Stimulated activated CD8-positive, alpha-beta memory T cell treated with anti-CD3 and anti-CD28 coated beads, Interleukin-4, amount 100 ng/mL, for 4 hours (primary cell): Measurements from ENCODE around the gene CYFIP1.

Source experiments
- DNase-seq, 2 donors: peaks; one replicate each; pipeline ENCODE4 v3.0.0-alpha.2; 2020; ENCODE audit warnings: low read depth in 2 of 2, low spot score in 1 of 2

CYFIP1 gene

GRCh38 chr15:22968366-22968765, 11.8 kb downstream of the CYFIP1 start:
- no peak for DNase-seq

DNA sequence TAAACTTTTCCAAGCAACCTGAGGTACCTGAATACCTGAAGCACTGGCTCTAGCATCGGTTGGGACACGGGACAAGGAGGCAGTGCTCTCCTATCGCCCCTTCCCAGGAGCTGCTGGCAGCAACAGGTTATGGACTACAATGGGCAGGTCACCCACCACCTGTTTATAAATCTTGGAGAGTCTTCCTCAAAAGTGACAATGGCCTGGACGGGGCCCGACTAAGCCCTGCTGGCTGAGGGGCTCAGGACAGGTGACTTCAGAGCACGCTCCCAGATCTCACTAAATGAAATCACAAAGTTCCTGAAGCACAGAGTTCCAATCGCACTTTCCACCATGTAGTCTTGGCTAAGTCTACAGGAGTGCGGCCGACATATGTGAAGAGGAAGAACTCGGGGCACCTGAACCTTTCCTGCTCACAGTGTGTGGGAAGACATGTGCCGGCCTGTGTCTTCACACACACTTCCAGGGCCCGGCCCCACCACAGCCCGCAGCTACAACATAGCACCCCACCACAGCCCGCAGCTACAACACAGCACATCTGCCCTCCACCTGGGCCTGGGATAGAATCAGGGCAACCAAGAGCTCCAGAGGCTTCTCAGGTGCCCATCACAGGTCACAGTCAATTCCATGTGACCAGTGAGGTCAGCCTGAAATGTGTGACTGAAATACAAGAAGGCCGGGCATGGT, 12.9 kb downstream of the CYFIP1 start:
- no peak for DNase-seq

GRCh38 chr15:22966321-22967083, 13.7 kb downstream of the CYFIP1 start:
- DNase-seq: no peak

DNA sequence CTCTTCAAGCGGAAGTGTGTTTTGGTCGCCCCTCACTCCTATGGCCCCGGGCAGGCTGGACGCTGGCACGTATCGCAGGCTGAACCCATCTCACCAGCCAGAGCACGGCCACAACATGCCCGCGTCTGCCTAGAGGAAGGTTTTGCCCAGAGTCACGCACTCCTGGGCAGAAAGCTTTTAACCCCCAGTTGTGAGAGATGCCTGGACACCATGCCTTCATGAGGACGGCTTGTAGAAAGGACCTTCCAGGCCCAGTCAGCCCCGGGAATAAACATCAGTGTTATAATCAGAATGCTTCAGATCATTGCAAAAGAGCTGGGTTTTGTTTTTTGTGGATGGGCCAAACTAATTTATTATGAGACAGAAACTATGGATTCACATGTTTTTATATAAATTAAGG, 16.5 kb downstream of the CYFIP1 start:
- DNase-seq: no peak

DNA sequence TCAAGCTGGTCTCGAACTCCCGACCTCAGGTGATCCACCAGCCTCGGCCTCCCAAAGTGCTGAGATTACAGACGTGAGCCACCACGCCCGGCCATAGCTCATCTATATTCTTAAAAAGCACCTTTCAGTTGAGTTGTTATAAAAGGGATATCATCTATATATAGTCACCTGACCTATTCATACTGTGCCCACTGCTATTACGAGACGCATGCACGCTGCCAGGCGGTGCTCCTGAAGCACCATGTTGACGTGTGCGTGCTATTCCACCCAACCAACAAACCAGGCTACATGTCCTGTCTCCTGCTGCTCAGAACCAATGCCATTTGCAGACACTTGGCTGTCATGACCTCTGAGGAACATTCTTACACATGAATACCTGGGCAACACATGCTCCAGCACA, 17.6 kb downstream of the CYFIP1 start:
- DNase-seq: no peak

GRCh38 chr15:22961762-22962161, 18.4 kb downstream of the CYFIP1 start:
- no peak for DNase-seq

DNA sequence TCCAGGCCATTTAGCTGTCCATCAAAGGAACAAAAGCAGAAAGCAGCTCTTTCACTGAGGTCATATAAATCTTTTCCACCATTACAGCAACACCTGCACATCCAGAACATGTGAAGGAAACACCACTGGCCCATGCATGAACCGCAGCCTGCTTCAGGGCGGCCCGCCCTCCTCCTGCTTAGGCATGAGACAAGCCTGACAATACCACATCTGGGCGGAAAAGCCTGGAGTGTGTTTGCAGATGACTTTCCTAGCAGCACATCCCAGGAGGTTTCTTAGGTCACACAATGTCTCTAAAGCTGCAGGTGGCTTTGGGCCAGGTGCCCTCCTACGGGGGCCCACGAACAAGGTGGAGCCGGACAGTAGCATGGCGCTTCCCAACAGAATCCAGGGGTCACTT, 19.6 kb downstream of the CYFIP1 start:
- no peak for DNase-seq

- no peak for DNase-seq
These were observed 20.0 kb downstream of the CYFIP1 start for GRCh38 chr15:22960126-22960525.

DNA sequence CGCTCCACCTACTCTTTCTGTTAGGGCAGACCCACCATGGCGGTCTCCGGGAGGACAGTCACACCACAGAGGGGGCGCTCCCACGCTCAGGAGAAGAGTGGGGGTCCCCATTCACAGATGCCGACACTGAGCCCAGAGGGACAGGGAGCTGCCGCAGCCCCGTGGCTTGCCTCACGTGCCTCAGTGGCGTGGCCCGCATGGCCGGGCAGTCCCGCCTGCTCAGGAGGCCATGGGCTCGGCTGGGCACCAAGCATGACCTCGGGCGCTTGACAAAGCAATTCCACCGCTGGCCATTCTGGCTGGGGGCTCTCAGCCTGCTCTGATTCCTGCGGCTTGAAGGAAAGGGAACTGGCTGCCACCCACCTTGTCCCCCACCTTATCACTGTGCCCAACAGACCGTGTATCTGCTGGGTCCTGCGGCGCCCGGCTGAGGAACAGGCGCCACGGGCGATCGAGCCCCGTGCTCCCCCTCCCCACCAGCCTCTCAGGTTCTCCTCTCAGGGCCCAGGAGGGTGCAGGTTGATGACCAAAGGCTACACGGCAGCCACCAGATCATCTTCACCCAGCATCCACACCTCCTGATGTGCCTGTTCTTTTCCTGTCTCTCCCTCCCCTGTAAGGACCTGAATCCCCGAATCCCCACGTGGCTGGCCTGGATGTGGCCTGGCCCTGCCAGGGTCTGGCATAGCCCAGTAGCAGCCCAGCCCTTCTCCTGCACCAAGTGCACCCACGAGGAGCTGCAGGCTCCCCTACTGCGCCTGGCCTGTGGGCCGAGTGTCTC, 20.7 kb downstream of the CYFIP1 start:
- no peak for DNase-seq

- no peak for DNase-seq
These were observed 21.5 kb downstream of the CYFIP1 start for GRCh38 chr15:22958487-22959280.

DNA sequence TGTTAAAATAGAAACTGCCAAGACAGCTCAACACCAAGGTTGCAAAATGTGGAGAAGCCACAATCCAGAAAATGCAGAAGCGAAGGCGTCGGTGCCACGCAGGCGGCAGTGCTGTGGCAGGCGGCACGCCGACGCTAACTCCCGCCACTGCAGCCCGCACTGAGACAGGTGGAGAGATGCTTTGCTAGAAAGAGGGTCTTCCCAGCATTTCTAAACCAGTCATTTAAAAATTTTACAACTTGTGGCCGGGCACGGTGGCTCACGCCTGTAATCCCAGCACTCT, 23.2 kb downstream of the CYFIP1 start:
- DNase-seq: no peak

DNA sequence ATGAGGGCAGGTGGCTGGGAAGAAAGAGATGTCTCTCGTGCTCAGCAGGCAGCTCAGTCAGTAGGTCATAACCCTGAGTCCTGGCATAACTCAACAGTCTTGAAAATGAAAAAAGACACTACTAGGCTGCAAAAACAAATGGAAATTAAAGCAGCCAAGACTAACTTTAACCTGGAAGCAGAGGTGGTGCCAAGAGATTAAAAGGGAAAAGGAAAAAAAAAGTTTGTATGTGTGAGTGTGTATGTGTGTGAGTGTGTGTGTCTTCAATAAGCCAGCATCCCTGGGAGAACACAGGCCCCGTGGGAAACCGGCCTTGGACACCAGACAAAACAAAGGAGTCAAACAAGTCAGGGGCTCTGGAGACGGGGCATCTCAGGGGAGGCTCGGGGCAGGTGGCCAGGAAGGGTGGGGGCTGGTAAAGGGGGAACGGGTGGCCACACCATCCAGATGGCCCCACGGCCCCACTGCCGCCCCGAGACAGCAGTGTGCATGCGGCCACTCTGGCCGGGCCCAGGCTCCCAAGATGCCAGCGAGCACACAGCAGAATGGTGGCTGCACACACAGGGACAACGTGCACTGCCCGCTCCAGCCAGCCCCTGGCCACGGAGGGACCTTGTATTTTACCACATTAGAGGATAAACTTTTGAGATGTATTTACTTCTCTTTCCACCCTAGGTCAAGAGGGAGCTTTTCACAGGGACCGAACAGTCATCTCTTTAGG, 23.8 kb downstream of the CYFIP1 start:
- no peak for DNase-seq

DNA sequence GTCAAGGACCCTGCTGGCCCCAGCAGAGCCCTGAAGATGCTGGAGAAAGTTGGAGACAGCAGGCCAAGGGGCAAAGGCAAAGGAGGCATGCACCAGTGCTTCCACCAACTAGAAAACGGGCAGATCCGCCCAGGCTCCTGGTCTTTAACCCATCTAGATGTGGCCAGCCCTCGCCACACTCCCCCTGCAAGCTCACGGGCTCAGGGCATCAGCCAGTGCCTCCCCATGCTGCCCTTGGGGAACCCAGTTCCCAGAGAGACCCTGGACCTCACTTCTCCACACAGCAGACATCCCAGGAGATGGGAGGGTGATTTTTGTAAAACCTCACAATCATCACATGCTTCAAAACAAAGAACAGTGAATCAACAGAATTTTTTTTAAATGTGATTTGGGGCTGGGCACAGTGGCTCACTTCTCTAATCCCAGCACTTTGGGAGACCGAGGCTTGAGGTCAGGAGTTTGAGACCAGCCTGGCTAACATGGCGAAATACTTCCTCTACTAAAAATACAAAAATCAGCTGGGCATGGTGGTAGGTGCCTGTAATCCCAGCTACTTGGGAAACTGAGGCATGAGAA, 24.5 kb downstream of the CYFIP1 start:
- no peak for DNase-seq

DNA sequence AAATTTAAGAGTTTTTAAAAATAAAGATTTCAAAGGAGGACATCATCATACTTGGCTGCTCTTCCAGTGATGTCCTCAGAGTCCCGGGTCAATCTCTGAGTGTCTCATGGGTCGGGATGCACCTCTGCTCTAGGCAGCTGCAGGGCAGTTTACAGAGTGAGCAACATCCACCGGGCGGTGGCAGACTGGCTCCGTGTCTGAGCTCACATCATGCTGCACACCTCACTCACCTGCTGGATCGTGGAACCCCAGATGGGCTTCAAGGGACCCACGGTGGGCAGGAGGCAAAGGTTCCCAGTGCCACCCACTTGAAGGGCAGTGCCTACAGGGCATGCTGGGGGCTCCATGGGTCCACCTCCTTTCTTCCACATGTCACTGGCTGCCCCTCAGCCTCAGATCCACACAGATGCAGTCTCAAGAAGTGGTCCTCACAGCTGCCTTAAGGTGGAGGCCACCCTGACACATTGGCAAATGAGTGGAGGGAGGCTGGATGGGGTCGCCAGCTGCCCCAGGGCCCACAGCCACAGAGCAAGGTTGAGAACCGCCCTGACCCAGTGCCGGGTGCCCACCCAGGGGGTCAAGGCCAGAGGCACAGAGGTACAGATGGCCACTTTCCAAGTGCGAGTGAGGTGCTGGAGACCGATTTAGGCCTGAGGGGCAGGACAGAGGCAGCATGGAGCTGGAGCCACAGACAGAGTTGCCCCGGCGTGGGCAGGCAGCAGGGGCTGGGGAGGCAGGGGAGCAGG, 25.2 kb downstream of the CYFIP1 start:
- DNase-seq: no peak

DNA sequence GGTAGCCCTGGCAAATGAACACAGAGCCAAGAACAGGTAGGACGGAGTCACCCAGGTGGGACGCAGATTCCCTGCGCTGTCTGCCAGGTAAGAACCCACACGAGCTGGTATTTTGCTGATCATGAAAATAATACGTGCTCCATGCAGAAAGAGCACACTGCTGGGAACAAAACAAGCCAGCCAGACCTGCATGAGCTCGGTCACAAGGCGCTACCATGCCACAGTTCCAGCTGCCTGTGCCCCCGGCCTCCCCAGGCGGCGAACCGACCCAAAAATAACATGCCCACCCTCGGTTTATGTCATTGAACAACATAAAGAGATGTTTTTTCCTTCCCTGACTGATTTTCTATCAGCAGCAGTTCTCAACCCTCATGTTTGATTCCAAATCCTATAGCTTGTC, 25.8 kb downstream of the CYFIP1 start:
- DNase-seq: no peak

- no peak for DNase-seq
These were observed 27.2 kb downstream of the CYFIP1 start for GRCh38 chr15:22952796-22953579.

DNA sequence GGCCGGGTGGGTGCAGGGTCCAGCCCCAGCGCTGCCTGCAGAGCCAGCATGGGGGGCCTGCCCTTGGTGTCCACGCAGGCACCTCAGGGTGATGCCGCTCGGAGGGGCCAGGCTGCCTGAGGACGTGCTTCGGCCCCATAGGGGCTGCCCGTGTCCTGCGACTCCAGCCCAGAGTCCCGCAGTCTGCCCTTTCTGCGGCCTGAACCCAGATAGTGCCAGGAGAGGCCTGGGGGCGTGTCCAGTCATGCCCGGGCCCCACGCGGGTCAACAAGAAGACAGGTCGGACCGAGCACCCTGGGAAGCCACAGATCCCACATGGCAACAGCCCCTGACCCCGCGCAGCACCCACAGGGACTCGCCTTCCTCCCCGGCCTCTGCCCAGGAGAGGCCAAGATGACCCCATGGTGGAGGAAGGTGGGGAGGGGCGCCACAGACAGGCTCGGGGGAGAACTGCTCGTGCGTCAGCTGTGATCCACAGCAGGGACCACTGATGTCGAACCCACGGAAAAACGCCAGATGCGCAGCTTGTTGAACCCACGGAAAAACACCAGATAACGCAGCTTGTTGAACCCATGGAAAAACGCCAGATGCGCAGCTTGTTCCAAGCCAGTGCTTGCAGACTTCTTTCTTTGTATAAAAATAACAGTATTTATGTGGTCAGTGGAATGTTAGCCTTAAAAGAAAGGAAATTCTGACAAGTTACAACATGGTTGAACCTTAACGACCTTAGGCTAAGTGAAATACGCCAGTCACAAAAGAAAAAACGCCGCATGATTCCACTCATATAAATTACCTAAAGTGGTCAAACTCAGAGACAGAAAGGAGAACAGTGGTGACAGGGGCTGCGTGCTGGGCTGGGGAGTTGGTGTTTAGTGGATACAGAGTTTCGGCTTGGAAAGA, 28.5 kb downstream of the CYFIP1 start:
- no peak for DNase-seq

DNA sequence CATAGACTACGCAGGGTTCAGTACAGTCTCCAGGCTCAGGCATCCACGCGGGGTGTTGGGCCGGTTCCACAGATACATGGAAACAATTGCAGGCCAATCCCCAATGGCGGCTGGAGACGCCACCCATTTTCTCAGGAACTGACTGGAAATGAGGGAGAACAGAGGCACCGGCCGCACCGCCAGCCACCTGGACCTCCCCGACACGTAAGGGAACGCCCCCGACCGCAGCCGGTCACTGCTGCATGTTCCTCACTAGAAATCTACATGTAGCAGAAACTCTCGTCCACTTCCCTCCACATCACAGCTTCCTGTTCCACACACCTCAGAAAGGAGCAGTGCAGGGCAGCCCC, 29.2 kb downstream of the CYFIP1 start:
- no peak for DNase-seq
